Activated CD8-positive, alpha-beta memory T cell treated with anti-CD3 and anti-CD28 coated beads, Interleukin-2, amount 10 ng/mL, durations not matched to agents 7 days and 5 days (primary cell): Measurements from ENCODE around the gene TSPAN18. TPM values are rescaled to one million over a fixed set of nuclear protein-coding genes. Genes with fewer than 3 reads are reported as not detected.

ENCODE experiments used
- ATAC-seq: fragments of 150-1000 bp; cut with Tn5 transposase; one replicate; pipeline ENCODE4 v1.10.0; 2021; ENCODE audit warnings: moderate library complexity
- CTCF ChIA-PET: fragments of 350-600 bp; sonication (Branson Sonifier 250); formaldehyde crosslinking; loops from one replicate; lab custom pipeline; 2021; ENCODE audit warnings: antibody characterized with exemption; lab: Charles Lee
- DNase-seq: peaks from one replicate; pipeline ENCODE4 v3.0.0-alpha.2; 2020
- H3K27ac Mint-ChIP-seq: one replicate; pipeline ENCODE4 v1.8.0; 2021; ENCODE audit warnings: mild to moderate bottlenecking, mixed read lengths
- H3K27me3 Mint-ChIP-seq: one replicate; pipeline ENCODE4 v1.8.0; 2021; ENCODE audit warnings: mixed read lengths
- H3K36me3 Mint-ChIP-seq: one replicate; pipeline ENCODE4 v1.8.0; 2021; ENCODE audit warnings: mild to moderate bottlenecking, mixed read lengths
- H3K4me1 Mint-ChIP-seq: one replicate; pipeline ENCODE4 v1.8.0; 2021; ENCODE audit warnings: mixed read lengths
- H3K4me3 Mint-ChIP-seq: one replicate; pipeline ENCODE4 v1.8.0; 2021; ENCODE audit warnings: mild to moderate bottlenecking, moderate library complexity, mixed read lengths
- H3K9me3 Mint-ChIP-seq: one replicate; pipeline ENCODE4 v1.8.0; 2022; ENCODE audit warnings: low read depth, mixed read lengths
- total RNA-seq, 2 experiments: library from RNA; stranded (reverse); gene quantifications; one replicate each; pipeline ENCODE4 v1.2.3, GENCODE V29; 2021

The TSPAN18 gene
- total RNA-seq, 2 experiments from 2014 or later, result 3.8 to 6.1 TPM

DNA sequence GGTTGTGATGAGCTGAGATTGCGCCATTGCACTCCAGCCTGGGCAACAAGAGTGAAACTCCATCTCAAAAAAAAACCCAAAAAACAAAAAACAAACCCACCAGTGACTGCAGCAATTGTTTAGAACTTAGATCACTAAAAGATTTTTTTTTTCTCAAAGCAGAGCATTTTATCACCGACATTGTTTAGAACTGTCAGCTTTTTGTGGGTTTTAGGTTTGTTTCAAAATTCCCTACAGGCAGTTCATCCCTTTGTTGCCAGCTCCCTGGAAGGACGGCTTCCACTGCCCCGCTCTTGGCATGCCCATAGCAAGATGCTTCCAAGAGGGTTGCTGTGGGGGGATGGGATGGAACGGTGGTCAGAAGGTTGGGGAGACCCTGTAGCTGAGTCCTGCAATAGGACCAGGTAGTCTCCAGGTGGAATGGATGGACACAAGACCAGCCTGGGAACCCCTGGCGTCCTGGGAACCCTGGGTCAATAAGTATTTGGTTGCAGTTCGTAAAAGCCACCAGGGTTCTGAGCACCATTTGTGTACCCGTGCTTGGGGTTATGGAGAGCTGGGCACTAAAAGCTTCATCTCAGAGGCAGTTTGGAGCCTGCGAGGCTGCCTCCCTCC is 46.7 kb downstream of the TSPAN18 start:
- no peak overlapping the region for H3K27ac Mint-ChIP-seq
- peaks cover 11% of the 10 kb centered on the region for H3K27me3 Mint-ChIP-seq
- no peaks in the 10 kb centered on the region for H3K4me1 Mint-ChIP-seq
- no peak for ATAC-seq
- CTCF ChIA-PET, result interaction anchor here (0.8 to 4.5 kb wide), 7 partner anchors 10 to 156 kb away, joined by 3 to 34 read pairs (median 3); no protein-coding TSS in a partner anchor
- H3K9me3 Mint-ChIP-seq, result no peaks in the 10 kb centered on the region
- no peaks in the 10 kb centered on the region for H3K36me3 Mint-ChIP-seq
- DNase-seq, result no peak
- H3K4me3 Mint-ChIP-seq, result no peak overlapping the region

GRCh38 chr11:44774108-44774507 is 47.3 kb downstream of the TSPAN18 start:
- no peaks in the 10 kb centered on the region for H3K4me1 Mint-ChIP-seq
- CTCF ChIA-PET, result interaction anchor here (0.9 to 4.5 kb wide), 11 partner anchors 7 to 152 kb away, joined by 3 to 34 read pairs (median 4); no protein-coding TSS in a partner anchor
- DNase-seq, result no peak

GRCh38 chr11:44774731-44775130 is 48.0 kb downstream of the TSPAN18 start:
- ATAC-seq, result no peak
- Mint-ChIP-seq H3K27ac (no peak overlapping the region), H3K4me1 (no peaks in the 10 kb centered on the region), H3K9me3 (no peaks in the 10 kb centered on the region), H3K27me3 (peaks cover 11% of the 10 kb centered on the region), H3K4me3 (no peak overlapping the region), H3K36me3 (no peaks in the 10 kb centered on the region)
- CTCF ChIA-PET, result interaction anchor here (1.0 to 4.5 kb wide), 16 partner anchors 8 to 163 kb away, joined by 3 to 34 read pairs (median 5); no protein-coding TSS in a partner anchor
- no peak for DNase-seq

More at GRCh38 chr11:44774108-44774507, 47.3 kb downstream of the TSPAN18 start:
- peaks cover 11% of the 10 kb centered on the region for H3K27me3 Mint-ChIP-seq
- H3K36me3 Mint-ChIP-seq, result no peaks in the 10 kb centered on the region
- H3K9me3 Mint-ChIP-seq, result no peaks in the 10 kb centered on the region
- H3K4me3 Mint-ChIP-seq, result no peak overlapping the region
- no peak for ATAC-seq
- H3K27ac Mint-ChIP-seq, result no peak overlapping the region

GRCh38 chr11:44775366-44775984 is 48.7 kb downstream of the TSPAN18 start:
- Mint-ChIP-seq H3K4me3 (no peak overlapping the region), H3K27ac (no peak overlapping the region), H3K27me3 (peaks cover 11% of the 10 kb centered on the region), H3K36me3 (no peaks in the 10 kb centered on the region), H3K4me1 (no peaks in the 10 kb centered on the region), H3K9me3 (no peaks in the 10 kb centered on the region)
- DNase-seq (peak; percentile 70), ATAC-seq (peak; percentile 65)
- CTCF ChIA-PET, result interaction anchor here (0.7 to 4.5 kb wide), 28 partner anchors 9 to 216 kb away, joined by 3 to 34 read pairs (median 4); partner anchors contain the start of gene TSPAN18

- Mint-ChIP-seq H3K9me3 (no peaks in the 10 kb centered on the region), H3K4me3 (no peak overlapping the region), H3K4me1 (no peaks in the 10 kb centered on the region), H3K27me3 (peaks cover 11% of the 10 kb centered on the region), H3K36me3 (no peaks in the 10 kb centered on the region), H3K27ac (no peak overlapping the region)
- DNase-seq, result no peak
- ATAC-seq, result no peak
- CTCF ChIA-PET, result interaction anchor here (0.7 to 4.5 kb wide), 28 partner anchors 9 to 217 kb away, joined by 3 to 34 read pairs (median 4); partner anchors contain the start of gene TSPAN18
Measured at GRCh38 chr11:44775985-44776446, 49.3 kb downstream of the TSPAN18 start.

DNA sequence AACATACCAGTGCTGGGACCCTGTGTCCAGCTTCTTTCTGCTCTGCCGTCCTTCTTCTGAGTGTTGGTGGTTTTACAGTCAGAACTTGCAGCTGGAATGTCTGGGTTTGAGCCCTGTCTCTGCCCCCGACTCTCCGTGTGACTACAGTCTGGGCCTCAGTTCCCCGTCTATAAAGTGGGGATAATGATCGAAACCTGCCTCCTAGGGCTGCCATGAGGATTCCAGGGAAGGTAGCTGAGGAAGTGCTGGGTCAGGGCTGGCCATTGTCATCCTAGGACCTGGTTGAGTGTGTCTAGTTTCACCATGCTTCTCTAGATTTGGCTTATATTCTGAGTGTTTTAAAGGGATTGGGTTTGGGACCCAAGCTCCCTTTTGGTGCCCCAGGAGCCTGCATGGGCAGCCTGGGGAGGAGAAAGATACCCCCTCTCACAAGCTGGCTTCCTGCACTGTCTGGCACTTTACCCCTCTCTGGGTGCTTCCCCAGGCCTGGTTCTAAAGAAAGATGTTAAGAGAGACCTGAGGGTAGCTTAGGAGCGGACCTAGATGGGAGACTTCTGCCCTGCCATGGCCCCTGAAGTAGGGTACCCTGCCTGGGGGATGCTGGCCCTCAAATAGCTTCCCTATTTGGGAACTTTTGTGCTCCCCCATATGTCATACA is 49.9 kb downstream of the TSPAN18 start:
- Mint-ChIP-seq H3K9me3 (no peaks in the 10 kb centered on the region), H3K27ac (no peak overlapping the region), H3K4me3 (no peak overlapping the region), H3K4me1 (no peaks in the 10 kb centered on the region), H3K27me3 (peaks cover 11% of the 10 kb centered on the region), H3K36me3 (no peaks in the 10 kb centered on the region)
- CTCF ChIA-PET, result interaction anchor here (0.8 to 4.5 kb wide), 19 partner anchors 10 to 439 kb away, joined by 3 to 34 read pairs (median 4); partner anchors contain the start of gene TSPAN18
- no peak for ATAC-seq
- DNase-seq, result no peak

- H3K36me3 Mint-ChIP-seq, result no peaks in the 10 kb centered on the region
- no peaks in the 10 kb centered on the region for H3K4me1 Mint-ChIP-seq
- H3K9me3 Mint-ChIP-seq, result no peaks in the 10 kb centered on the region
- H3K27me3 Mint-ChIP-seq, result peaks cover 11% of the 10 kb centered on the region
- CTCF ChIA-PET, result interaction anchor here (1.3 to 3.4 kb wide), 8 partner anchors 11 to 438 kb away, joined by 3 to 19 read pairs (median 8); no protein-coding TSS in a partner anchor
- ATAC-seq (no peak), DNase-seq (no peak)
- no peak overlapping the region for H3K27ac Mint-ChIP-seq
- no peak overlapping the region for H3K4me3 Mint-ChIP-seq
Measured at GRCh38 chr11:44777209-44778194, 50.7 kb downstream of the TSPAN18 start.

- CTCF ChIA-PET, result interaction anchor here (1.3 kb wide), 1 partner anchor 437 kb away, joined by 3 read pairs; no protein-coding TSS in a partner anchor
Measured at GRCh38 chr11:44778195-44779100, 51.7 kb downstream of the TSPAN18 start.

GRCh38 chr11:44779736-44780520 is 53.2 kb downstream of the TSPAN18 start:
- Mint-ChIP-seq H3K9me3 (no peaks in the 10 kb centered on the region), H3K4me1 (no peaks in the 10 kb centered on the region), H3K27ac (no peak overlapping the region), H3K4me3 (no peak overlapping the region), H3K36me3 (no peaks in the 10 kb centered on the region), H3K27me3 (peaks cover 8% of the 10 kb centered on the region)
- ATAC-seq (no peak), DNase-seq (no peak)
- CTCF ChIA-PET, result interaction anchor here (1.1 kb wide), 1 partner anchor 13 kb away, joined by 3 read pairs; no protein-coding TSS in a partner anchor

More at GRCh38 chr11:44778195-44779100, 51.7 kb downstream of the TSPAN18 start:
- Mint-ChIP-seq H3K27ac (no peak overlapping the region), H3K36me3 (no peaks in the 10 kb centered on the region), H3K4me1 (no peaks in the 10 kb centered on the region), H3K4me3 (no peak overlapping the region), H3K27me3 (peaks cover 11% of the 10 kb centered on the region), H3K9me3 (no peaks in the 10 kb centered on the region)
- DNase-seq, result no peak
- ATAC-seq, result no peak

DNA sequence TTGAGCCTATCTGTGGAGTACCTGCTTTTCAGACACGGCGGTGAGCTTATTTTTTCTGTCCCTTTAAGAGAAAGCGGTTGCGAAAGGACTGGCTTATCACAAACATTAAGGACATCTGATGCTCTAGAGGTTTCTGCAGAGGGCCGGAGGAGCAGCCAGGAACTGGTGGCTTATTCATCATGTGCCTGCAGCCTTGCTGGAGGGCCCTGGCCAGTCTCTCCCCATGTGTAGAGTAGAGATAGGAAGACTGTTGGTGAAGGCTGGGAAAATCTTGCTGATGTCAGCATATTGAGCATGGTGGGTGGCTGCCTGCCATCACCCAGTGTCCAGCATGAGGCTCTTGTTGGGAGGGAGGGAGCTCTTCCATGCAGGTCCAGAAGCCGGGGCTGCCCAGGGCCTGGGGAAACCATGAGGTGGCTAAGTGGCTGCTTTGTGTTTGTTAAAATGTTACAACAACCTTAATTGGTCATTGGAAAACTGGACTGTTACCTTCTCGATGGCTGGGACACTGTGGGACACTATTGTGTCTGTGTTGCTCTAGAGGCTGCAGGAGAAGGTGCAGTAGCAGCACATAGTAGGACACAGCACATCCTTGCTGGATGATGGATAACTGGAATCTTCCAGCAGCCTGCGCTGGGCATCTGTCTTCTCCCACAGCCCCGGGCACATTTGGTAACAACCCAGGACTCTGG is 54.3 kb downstream of the TSPAN18 start:
- no peaks in the 10 kb centered on the region for H3K4me1 Mint-ChIP-seq
- no peaks in the 10 kb centered on the region for H3K36me3 Mint-ChIP-seq
- DNase-seq (no peak), ATAC-seq (no peak)
- no peaks in the 10 kb centered on the region for H3K27me3 Mint-ChIP-seq
- no peak overlapping the region for H3K4me3 Mint-ChIP-seq
- CTCF ChIA-PET, result interaction anchor here (1.1 kb wide), 1 partner anchor 15 kb away, joined by 3 read pairs; no protein-coding TSS in a partner anchor
- no peak overlapping the region for H3K27ac Mint-ChIP-seq
- H3K9me3 Mint-ChIP-seq, result no peaks in the 10 kb centered on the region
